Stimulated activated CD8-positive, alpha-beta memory T cell treated with anti-CD3 and anti-CD28 coated beads, Interleukin-12 subunit alpha, Interleukin-12 subunit beta, amount 100 ng/mL, for 4 hours (primary cell): Measurements from ENCODE around the gene ACTR5.

Source experiments
- DNase-seq: peaks from one replicate; pipeline ENCODE4 v3.0.0-alpha.2; 2020; ENCODE audit warnings: low read depth

Gene ACTR5

DNA sequence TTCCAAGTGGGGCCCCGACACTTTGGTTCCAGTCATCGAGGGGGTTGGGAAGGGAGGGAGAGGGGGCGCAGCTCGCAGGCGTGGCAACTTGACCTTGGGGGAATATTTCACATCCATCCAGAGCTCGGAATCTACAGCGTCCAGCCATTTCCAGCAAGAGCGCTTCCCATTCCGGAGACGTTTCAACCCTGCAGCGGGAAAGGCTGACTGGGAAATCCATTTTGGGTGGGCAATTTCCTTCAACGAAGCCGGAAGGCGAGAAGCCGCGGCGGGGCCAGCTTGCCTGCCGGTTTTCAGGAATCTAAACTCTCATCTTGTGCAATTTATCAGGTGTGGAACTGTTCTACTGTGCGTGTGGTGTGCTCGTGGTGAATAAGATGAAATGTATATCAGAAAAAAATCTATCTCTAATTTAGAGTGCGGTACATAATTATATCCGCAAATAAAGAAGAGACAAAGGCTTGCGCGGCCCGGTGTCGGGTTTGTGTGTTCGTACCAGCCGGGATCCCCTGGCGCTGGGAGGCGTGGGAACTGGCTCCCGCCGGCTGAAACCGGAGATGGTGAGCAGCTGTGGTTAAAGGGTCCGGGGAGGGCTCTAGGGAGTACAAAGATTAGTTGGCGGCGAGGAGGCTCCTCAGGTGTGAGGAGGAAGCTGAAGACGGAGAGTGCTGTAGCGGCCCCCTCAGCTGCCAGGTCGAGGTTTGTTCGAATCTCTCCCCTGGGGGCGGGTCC is 19.2 kb upstream of the ACTR5 start:
- DNase-seq: no peak

DNA sequence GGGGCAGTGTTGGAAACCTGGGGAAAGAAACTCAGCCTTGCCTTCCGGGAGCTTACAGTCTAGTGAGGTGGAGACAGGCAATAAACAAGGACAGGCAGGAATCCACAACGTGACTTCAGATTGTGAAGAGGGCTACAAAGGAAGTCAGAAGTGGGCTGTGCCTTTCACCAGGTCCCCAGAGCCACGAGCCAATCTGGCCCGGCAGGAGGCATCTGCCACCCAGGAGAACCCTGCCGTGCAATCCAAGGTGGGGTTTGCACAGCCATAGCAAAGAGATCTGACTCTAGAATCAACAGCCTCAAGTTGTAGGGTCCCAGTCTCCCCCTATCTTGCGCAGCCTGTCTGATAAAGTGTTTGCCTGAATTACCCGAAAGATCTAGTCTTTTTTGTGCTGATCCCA is 18.5 kb upstream of the ACTR5 start:
- no peak for DNase-seq

DNA sequence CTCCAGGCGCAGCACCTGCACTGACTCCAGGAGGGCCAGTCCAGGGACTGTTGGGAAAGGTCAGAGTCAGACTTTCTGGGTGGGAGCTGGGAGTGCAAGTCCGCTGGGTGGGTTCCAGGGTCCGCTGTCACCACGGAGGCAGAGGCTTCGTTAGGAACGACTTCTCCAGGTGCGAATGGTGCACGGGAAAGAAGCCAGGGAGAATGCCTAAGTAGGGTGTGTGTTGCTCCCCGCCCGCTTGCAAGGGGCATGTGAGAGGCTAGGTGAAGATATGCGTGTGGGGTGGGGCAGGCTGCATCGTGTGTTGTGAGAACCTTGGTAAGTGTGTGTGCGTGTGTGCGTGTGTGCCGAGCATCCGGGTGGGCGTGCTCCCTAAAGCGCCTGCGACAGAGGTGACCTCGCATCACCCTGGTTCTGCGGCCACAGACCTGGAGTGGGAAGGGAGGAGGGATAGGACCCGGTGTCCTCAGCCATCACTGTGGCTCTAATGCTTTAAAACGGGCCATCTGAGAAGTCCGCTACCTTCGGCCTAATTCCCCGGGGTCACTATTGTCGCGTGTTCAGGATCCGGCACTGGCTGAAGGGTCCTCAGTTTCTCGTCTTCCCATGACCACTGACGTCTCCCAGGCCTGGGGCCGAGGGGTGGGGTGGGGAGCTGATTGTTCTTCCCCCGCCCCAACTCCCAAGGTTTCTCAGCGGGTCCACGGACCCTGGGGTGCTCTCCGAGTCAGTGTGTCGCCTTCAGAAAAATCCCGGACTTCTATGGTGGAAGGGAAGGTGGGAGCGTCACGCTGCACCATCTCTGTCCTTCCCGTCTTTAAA is 17.9 kb upstream of the ACTR5 start:
- no peak for DNase-seq

DNA sequence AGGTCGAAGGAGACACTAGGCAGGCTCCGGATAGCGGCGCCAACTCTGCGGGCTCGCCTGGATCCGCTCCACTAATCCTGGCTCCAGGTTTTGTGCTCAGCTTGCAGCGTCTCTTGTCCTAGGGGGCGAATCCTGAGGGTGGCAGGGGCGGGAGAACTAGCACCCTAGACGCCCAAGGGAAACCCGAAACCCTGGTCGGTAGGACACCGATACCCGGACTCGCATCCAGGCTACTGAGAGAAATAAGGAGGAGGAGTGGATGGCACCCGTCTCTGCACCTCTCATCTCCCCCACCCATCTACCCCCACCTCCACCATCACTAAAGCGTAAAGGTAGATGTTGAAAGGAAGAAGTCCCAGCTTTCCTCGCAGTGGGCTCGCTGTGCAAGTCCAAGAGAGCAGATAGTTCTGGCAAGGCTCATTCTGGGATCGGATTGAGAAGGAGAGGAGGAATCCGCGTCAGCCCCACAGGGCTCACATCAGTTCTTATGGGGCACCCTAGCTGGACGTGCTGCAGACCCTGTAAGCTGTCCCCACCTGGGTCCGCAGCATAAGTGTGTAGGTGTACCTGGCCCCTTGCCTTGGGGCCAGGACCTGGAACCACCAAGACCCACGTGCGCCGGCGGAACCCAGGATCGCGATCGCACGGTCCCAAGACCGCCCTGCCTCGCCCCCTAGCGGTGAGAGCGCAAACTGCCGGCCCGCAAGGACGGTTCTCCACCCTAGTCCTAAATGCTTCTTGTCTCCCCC is 17.1 kb upstream of the ACTR5 start:
- DNase-seq: peak; percentile 51

DNA sequence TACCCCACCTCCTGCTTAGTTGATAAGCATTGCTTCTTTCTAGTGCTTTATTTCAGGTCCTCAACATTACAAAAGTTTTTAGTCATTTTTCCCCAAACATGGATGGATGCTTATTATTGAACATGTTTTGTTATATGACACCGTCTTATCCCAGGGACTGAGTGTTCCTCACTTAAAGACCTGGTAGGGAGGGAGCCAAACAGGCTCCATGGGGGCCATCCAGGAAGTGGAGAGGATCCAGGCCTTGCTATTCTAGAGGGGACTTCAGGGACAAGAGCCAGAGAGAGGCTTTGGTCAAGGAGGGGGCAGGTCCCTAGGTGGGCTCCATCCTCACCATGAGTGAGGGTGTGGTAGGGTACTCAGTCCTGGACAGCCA is 16.5 kb upstream of the ACTR5 start:
- no peak for DNase-seq

DNA sequence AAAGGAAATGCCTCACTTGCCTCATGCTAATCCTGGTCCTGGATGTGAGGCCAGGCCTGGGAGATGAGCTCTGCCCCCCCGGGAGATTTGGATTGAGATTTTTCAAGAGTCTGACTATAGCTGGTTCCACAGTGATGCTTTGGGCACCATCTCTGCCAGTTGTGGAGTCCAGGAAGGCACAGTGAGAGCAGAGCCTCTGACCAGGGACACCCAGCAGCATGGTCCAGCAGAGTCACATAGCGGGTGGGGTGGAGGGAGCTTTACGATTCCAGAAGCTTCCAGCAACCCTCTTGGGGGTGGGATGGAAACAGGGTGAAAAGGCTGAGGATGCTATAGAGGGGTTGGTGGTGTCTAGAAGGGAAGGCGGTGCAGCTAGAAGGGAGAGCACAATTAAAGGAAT is 15.3 kb upstream of the ACTR5 start:
- no peak for DNase-seq

DNA sequence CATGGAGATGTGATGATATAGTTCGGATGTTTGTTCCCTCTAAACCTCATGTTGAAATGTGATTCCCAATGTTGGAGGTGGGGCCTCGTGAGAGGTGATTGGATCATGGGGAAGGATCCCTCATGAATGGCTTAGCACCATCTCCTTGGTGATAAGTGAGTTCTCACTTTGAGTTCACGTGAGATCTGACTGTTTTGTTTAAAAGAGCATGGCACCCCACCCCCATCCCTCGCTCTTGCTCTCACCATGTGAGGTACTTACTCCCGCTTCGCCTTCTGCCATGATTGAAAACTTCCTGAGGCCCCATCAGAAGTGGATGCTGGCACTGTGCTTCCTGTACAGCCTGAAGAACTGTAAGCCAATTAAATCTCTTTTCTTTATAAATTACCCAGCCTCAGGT is 13.1 kb upstream of the ACTR5 start:
- no peak for DNase-seq

DNA sequence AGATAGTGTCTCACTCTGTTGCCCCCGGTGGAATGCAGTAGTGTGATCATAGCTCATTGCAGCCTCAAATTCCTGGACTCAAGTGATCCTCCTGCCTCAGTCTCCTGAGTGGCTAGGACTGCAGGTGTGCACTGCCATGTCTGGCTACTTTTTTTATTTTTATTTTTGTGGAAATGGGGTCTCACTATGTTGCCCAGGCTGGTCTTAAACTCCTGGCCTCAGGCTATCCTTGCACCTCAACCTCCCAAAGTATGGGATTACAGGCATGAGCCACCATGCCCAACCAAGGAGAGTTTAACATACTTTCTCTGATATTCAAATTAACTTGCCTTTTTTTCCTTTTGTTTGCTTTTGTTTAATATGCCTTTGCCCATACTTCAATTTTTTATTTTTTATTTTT is 10.4 kb upstream of the ACTR5 start:
- no peak for DNase-seq

DNA sequence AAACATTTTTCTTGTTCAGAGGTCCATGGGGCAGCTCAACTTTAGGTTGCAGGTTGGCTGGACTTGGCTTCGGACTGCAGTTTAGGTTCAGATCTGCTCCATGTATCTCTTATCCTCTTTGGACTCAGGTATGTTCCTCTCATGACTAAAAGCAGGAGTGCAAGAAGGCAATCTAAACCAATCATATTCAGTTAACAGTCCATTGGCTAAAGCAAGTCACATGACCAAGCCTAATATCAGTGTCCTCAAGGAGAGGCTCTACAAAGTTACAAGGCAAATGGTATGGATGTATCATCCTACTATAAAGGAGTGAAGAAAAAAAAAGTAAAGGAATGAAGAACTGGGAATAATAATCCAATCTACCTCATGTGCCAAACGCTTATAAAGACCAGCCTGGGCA is 2.5 kb upstream of the ACTR5 start:
- no peak for DNase-seq

DNA sequence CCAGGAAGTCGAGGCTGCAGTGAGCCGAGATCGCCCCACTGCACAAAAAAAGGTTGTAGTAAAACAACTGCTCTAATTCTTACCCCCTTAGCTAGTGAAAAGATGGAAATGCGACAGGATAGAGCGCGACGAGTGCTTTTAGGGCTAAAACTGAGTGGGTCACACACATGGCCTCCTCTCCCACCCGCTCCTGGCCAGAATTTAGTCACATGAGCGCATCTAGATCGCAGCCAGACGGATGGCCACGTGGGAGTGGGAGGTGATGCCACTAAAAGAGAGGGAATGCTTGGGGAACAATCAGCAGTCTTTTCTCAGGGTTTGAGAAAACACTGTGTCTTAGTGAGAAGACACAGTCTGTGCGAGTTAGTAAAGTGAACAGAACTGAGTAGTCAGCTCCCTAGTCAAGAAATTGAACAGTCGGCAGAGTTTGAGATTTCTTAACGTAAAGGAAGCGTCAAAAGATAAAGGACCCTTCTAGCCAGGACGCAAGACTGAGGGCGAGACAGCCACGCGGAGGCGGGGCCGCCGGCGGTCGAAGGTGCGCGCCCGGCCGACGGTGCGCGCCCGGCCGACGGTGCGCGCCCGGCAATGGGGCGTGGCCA is 664 bp upstream of the ACTR5 start:
- DNase-seq: no peak

DNA sequence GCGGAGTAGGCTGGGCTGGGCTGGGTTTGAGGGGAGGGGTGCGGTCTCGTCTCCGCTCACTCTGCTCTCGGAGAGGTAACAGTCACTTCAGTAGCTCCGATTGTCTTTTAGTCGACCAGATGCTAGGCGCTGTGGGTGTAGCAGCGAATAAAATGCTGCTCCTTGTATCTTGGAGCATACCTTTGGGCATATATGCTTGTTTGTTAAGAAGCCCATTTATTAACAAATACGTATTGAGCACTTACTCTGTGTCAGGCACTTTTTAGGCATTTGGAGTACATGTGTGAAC is 545 bp downstream of the ACTR5 start:
- DNase-seq: no peak

DNA sequence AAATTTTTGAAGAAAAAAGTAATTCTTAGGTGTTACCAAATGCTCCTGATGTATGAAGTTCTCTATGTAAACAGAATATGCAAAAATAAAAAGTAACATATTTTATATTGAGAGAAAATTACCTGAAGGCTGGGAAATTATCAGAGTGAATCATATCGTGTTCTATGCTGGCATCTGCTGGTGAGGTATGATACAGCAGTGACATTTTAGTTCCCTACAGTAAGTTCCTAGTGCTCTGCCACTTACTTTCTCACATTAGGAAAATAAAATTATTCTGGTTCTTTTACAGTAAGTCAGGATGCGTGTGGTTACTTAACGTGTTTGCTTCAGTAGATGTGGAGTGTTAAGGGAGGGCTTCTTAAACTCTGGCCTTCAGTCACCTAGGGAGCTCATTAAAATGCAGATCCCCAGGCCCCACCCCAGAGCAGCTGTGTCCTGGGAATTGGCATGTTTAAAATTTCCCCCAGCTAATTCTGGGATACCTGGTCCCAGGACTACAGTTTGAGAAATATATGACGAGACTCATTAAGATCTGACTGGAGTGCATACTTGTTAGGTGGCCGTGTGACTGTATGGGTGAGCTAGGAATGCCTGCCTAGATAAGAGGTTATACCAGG is 3.2 kb downstream of the ACTR5 start:
- no peak for DNase-seq

DNA sequence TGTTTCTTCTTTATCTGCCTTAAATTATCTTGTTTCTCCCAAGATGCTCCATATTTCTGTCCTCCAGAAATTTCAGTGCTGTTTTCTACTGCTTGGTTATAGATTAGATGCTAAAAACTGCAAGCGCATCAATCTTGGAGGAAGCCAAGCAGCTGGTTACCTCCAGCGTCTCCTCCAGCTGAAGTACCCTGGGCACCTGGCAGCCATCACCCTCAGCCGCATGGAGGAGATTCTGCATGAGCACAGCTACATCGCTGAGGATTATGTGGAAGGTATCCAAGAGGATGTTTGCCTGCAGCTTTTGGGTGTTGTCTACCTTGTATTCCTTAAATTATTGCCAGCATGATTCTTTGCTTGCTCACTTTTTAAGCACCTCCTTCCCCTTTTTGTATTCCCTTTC is 3.8 kb downstream of the ACTR5 start:
- DNase-seq: no peak

DNA sequence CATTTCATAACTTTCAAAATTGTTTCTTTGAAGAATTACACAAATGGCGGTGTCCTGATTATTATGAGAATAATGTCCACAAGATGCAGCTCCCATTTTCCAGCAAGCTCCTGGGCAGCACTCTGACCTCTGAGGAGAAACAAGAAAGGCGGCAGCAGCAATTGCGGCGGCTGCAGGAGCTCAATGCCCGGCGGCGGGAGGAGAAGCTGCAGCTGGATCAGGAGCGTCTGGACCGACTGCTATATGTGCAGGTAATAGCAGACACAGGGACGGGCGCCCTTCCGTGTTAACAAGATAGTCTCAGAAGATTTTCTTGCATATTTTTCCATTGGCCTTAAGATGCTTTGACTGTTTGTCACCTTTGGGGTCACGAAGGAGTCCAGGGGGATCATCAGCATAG is 6.7 kb downstream of the ACTR5 start:
- no peak for DNase-seq

DNA sequence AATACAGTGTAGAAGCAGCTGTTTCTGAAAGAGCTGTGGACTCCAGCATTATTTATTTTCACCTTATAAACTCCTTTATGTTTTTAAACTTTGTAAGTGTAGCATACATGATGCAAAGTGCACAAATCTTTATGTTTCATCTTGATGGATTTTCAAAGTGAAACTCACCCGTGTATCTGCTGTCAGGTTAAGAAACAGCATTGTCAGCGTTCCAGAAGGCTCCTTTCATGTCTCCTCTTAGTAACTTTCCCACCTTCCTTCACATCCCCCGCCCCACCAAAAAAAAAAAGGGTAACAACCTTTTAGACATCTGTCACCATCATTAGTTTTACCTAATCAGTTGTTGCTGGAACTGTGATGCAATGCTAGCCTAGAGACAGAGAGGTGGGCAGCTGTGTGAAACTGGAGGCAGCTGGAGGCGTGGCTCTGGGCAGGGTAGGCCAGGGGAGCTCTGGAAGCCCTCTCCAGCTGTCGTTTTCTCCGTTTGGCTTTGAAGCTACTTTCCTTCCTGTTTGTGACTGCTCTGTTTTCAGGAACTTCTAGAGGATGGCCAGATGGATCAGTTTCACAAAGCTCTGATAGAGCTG is 7.2 kb downstream of the ACTR5 start:
- DNase-seq: no peak

DNA sequence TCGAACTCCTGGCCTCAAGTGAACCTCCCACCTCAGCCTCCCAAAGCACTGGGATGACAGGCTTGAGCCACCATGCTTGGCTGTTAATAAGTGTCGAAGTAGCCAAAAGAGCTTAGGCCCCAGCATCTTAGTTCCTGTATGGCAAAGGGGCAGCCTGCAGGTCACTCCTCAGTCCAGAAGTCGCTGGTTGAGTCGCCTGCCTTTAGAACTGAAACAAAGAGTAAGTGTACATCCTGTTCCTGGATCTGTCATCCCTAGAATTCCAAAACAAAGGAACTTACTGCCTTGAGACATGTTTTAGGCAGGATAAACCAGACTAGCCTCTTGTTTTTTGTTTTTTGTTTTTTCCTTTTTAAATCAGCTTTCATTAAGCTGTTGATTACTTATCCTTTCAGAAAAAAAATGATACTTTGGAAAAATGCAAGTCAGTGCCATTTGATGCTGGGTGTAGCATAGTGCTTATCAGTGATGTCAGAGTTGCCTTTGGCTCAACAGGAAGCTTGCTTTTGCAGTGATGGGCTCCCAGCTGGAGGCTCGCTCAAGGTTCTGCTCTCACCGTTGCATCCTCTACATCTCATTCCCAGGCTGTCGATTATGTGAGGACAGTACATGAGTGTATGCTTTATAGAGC is 9.0 kb downstream of the ACTR5 start:
- no peak for DNase-seq

DNA sequence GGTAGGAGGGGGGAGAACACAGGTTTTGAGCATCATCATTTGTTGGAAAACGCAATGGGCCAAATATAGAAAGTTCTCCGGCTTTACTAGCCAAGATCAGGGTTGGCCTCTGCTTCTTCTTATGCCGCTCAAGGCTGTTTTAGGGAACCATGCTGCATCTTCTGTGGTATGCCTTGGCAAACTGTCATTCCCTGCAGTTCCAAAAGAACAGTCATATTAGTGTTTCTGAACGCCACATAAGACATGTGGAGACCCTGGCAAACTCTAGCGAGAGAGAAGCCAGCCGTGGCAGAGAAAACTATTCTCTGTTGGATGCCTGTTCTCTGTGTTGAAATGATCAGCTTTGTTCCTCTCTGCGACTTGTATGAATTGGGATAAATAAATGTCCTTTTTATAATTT is 10.8 kb downstream of the ACTR5 start:
- DNase-seq: no peak

DNA sequence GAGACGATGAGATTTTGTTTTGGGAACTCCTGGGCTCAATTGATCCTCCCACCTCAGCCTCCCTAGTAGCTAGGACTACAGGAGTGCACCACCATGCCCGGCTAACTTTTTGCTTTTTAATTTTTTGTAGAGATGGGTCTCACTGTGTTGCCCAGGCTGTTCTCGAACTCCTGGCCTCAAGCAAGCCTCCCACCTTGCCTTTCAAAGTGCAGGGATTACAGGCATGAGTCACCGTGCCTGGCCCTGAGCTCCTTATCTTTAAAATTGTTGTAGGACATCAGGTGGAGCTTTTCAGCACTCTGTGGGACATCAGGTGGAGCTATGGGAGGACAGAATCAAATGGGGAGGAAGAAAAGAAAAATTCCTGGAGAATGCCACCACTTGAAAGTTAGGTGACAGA is 12.7 kb downstream of the ACTR5 start:
- no peak for DNase-seq

DNA sequence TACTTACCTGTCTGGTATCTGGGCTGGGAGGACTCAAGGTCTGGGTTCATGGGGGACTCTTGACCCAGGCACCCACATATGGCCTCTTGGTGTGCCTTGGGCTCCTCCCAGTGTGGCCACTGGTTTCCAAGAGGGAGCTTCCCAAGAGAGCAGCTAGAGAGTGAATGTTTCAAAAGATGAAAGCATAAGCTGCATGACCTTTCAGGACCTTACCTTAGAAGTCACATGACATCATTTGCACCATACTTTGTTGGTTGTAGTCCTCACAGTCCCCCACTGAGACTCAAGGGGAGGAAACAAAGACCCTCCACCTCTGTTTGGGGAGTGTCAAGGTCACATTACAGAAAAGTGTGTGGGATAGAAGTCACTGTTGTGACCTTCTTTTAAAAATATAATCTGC is 13.9 kb downstream of the ACTR5 start:
- DNase-seq: no peak

DNA sequence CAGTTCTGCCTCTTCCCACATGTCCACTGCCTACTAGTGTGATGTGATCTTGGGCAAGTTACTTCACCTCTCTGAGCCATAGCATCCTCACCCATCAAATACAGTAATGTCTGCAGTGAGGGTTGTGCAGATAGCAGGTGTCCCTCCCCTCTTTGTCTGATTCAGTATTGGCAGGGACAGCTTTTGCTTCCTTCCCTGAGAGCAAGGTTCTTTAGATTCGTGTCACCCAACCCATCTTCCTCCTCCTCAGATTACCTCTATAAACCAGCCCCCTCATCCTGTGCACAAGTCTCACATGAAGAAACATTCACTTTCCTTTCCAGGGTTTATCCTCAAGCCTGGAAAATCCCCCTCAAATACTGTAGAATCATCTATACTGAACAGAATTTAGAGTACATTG is 15.4 kb downstream of the ACTR5 start:
- DNase-seq: no peak

DNA sequence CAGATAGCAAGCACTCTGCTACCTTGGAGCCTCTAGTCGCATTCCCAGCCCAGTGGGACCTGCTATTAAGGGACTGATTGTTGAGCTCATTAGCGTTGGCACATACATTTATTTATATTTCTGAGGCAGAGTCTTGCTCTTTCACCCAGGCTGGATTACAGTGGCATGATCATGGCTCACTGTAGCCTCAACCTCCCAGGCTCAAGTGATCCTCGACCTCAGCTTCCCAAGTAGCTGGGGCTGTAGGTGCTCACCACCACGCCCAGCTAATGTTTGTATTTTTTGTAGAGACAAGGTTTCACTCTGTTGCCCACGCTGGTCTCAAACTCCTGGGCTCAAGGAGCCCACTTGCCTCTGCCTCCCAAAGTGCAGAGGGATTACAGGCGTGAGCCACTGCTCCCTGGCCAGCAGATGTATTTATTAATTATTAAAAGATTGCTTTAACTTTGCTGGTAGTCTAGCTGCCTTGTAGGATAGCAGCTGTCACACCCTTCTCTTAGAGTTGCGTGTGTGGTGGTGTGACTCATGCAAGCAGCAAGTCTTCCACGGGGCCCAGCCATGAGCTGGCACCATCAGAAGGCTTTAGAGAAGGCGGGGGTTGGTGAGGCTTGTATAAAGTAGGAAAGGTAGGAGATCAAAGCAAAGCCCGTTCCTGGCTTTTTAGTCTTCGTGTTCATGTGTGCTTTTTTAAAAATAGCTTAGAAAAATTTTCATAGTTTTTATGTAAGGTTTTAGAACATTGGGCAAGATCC is 16.5 kb downstream of the ACTR5 start:
- peak; percentile 13 for DNase-seq
